Stimulated activated CD8-positive, alpha-beta memory T cell treated with anti-CD3 and anti-CD28 coated beads, Interleukin-12 subunit alpha, Interleukin-12 subunit beta, amount 100 ng/mL, for 4 hours (primary cell): ENCODE results near the gene ATXN7L1.

Experiments used
- DNase-seq: peaks from one replicate; pipeline ENCODE4 v3.0.0-alpha.2; 2020; ENCODE audit warnings: low read depth

ATXN7L1 gene

GRCh38 chr7:105876091-105876963 lies at the start of gene ATXN7L1:
TSS of gene ATXN7L1 (minus strand) at chr7:105876599. CDS start at chr7:105876558, 41 bp downstream.
- peak; percentile 85 for DNase-seq

GRCh38 chr7:105926131-105926530 lies 49.7 kb upstream of the ATXN7L1 start:
- no peak for DNase-seq

- no peak for DNase-seq
Measured at GRCh38 chr7:105924945-105925344, 48.5 kb upstream of the ATXN7L1 start.

GRCh38 chr7:105920766-105921165 lies 44.4 kb upstream of the ATXN7L1 start:
- no peak for DNase-seq

GRCh38 chr7:105917659-105918058 lies 41.3 kb upstream of the ATXN7L1 start:
- no peak for DNase-seq

GRCh38 chr7:105916603-105917002 lies 40.2 kb upstream of the ATXN7L1 start:
- DNase-seq: no peak

- no peak for DNase-seq
Measured at GRCh38 chr7:105913947-105914346, 37.5 kb upstream of the ATXN7L1 start.

GRCh38 chr7:105911961-105912575 lies 35.7 kb upstream of the ATXN7L1 start:
- DNase-seq: no peak

- DNase-seq: no peak
Measured at GRCh38 chr7:105910172-105910571, 33.8 kb upstream of the ATXN7L1 start.

GRCh38 chr7:105909742-105910141 lies 33.3 kb upstream of the ATXN7L1 start:
- no peak for DNase-seq

GRCh38 chr7:105907129-105907846 lies 30.9 kb upstream of the ATXN7L1 start:
- DNase-seq: no peak

GRCh38 chr7:105906695-105907094 lies 30.3 kb upstream of the ATXN7L1 start:
- no peak for DNase-seq

- no peak for DNase-seq
Measured at GRCh38 chr7:105905910-105906568, 29.6 kb upstream of the ATXN7L1 start.

- no peak for DNase-seq
Measured at GRCh38 chr7:105905209-105905909, 29.0 kb upstream of the ATXN7L1 start.

- DNase-seq: no peak
Measured at GRCh38 chr7:105904064-105904463, 27.7 kb upstream of the ATXN7L1 start.

- DNase-seq: no peak
Measured at GRCh38 chr7:105902325-105902911, 26.0 kb upstream of the ATXN7L1 start.

- no peak for DNase-seq
Measured at GRCh38 chr7:105897999-105898398, 21.6 kb upstream of the ATXN7L1 start.

- no peak for DNase-seq
Measured at GRCh38 chr7:105896407-105896911, 20.1 kb upstream of the ATXN7L1 start.

- DNase-seq: no peak
Measured at GRCh38 chr7:105894131-105894530, 17.7 kb upstream of the ATXN7L1 start.

- no peak for DNase-seq
Measured at GRCh38 chr7:105892387-105892786, 16.0 kb upstream of the ATXN7L1 start.
